GM21423 (cell line): ENCODE data around the gene PDSS2.
"Not testable (repeated sequence)": the region's sequence is repeated elsewhere in the genome, so short reads cannot be mapped to it uniquely, and the experiment has no call there.

ENCODE experiments used
- ATAC-seq: cut with Tn5 transposase; IDR thresholded peaks from one replicate; pipeline ENCODE4 v1.9.1; 2021; ENCODE audit warnings: mild to moderate bottlenecking, moderate library complexity; ENCODE audit not compliant: unreplicated experiment

Gene PDSS2

GRCh38 chr6:107128175-107128574 lies 331.2 kb downstream of the PDSS2 start:
- ATAC-seq = no peak

DNA sequence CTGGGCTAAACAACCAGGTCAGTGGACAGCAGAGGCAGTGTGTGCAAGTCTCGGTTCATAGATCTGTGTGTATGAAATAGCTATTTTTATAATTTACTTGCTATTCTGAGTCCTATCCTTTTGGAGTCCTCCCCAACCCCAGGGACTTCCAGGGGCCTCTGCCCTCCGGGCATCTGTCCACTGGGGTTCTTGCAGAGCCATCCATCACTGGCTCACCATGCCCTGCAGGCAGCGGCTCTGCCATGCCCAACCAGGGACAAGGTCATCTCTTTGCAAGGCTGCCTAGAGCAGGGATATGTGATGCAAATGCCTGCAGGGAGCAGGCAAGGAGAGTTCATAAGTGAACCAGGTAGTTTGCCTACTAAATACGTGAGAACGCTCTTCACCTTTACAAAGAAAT lies 333.6 kb downstream of the PDSS2 start:
- no peak for ATAC-seq

DNA sequence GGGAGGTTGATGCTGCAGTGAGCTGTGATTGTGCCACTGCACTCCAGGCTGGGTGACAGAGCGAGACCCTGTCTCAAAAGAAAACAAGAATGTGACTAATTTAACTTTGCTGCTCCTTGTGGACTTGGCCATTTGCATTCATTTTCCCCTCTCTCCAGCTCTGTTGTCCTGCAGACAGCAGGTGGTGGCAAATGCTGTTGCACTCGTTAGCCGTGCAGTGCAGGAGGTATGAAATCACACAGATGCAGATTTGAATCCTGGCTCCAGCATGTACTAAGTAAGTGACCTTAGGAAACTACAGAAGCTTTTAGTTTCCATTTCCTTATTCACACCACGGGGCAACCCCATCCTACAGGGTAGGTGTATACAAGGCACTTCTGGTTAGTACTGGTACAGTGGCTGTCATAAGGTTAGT lies 334.4 kb downstream of the PDSS2 start:
- ATAC-seq = peak; percentile 77

- ATAC-seq = no peak
Measured at GRCh38 chr6:107123501-107123900, 335.9 kb downstream of the PDSS2 start.

DNA sequence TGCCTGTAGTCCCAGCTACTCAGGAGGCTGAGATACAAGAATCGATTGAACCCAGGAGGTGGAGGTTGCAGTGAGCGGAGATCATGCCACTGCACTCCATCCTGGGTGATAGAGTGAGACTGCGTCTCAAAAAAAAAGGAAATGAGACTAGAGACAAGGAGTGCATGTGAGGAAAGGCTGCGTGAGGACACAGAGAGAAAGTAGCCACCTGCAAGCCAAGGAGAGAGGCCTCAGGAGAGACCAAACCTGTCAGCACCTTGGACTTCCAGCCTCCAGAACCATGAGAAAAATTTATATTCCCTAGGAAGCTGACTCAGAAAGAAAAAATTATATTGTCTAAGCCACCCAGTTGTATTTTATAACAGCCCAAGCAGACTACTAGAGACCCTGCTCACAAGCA lies 336.6 kb downstream of the PDSS2 start:
- no peak for ATAC-seq

DNA sequence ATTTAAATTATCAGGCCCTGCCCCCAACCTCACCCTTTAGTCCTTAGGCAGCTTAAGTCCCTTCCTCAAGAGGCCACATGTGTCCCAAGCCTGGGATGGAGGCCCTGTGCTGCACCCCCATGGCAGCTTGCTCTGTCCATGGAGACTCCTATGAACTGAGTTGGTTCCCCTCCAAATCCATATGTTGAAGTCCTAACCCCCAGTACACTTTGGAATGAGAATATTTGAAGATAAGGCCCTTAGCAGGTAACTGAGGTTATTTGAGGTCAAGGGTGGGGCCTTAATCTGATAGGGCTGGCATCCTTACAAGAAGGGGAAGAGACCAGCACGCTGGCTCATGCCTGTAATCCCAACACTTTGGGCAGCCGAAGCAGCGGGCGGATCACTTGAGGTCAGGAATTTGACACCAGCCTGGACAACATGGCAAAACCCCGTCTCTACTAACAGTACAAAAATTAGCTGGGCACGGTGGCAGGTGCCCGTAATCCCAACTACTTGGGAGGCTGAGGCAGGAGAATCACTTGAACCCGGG lies 337.3 kb downstream of the PDSS2 start:
- ATAC-seq = no peak

GRCh38 chr6:107121266-107121665 lies 338.1 kb downstream of the PDSS2 start:
- no peak for ATAC-seq

DNA sequence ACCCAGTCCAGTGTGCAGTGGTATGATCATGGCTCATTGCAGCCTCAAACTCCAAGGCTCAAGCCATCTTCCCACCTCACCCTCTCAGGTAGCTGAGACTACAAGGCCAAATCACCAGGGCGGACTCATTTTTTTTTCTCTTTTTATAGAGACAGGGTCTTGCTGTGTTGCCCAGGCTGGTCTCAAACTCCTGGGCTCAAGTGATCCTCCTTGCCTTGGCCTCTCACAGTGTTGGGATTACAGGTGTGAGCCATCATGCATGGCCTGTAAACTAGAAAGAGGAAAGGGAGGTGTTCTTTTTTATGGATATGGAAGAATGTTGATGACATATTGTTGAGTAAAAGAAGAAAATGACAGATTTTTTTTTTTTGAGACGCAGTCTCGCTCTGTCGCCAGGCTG lies 339.0 kb downstream of the PDSS2 start:
- no peak for ATAC-seq

DNA sequence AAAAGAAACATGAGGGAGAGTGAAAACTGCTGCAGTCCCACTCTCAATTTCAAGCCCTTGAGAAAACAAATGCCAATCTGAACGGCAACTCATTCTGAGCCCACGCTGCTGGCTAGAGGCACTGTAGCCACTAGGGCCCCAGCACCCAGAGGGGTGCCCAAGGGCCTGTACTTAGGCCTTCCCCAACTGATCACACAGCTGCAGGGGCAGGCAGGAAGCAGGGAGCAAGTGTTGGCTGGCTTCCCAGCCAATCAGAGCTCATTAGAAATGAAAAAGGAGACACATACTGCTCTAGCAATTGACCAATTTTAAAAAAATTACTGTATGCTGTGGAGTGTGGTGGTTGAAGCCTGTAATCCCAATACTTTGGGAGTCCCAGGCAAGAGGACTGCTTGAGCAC lies 340.4 kb downstream of the PDSS2 start:
- no peak for ATAC-seq

- ATAC-seq = not testable (repeated sequence)
Measured at GRCh38 chr6:107118540-107118939, 340.8 kb downstream of the PDSS2 start.

DNA sequence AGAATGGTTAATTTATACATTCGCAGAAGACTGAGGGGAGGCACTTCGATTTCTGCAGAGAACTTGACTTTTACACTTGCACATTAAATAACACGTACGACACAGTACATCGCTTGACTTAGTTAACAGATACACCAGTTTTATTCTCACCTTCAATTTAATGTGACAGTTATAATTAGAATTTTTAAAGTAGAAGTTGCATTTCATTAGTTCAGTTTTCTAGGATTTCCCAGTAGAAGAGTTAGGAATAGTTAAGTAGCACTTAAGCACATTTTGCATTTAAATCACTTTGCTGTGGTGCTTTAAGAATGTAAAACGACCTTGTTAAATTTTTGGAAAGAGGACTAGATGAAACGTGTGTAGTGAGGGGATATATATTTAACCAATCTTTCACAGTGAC lies 342.4 kb downstream of the PDSS2 start:
- ATAC-seq = no peak

DNA sequence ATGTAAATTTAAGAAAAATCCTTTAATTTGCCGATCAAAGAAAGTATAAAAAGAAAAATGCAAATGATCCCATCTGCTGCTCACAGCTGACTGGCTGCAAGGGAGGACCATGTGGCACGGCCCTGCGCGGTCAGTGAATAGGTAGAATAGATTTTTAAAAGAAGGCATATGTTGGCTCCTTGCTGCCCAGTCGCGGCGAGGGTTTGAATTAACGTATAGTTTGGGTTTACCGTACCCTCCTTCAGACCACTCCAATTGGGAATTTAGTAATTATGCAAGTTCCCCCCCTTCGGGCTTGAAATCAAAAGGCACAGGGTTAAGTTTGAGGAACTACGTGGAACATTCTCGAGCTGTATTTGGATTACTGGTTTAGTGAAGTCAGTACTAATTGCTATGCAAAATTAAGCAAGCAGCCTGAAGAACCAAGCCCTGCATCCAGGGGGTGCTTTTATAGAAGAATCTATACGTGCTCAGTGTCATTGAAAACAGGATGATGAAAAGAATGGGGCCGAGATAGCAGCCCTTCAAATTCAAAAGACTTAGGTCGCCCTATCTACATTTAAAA lies 343.0 kb downstream of the PDSS2 start:
- ATAC-seq = no peak

- ATAC-seq = no peak
Measured at GRCh38 chr6:107115695-107116327, 343.6 kb downstream of the PDSS2 start.

- peak; percentile 30 for ATAC-seq
Measured at GRCh38 chr6:107114926-107115694, 344.3 kb downstream of the PDSS2 start, which contains the start of gene BEND3. Gene BEND3 (minus strand): TSS chr6:107115515. CDS start chr6:107099285, 16,230 bp downstream.

GRCh38 chr6:107114213-107114925 lies 345.0 kb downstream of the PDSS2 start:
- ATAC-seq = peak; percentile 66

- no peak for ATAC-seq
Measured at GRCh38 chr6:107110200-107110599, 349.2 kb downstream of the PDSS2 start.

- no peak for ATAC-seq
Measured at GRCh38 chr6:107108201-107108890, 351.0 kb downstream of the PDSS2 start.

- no peak for ATAC-seq
Measured at GRCh38 chr6:107107791-107108190, 351.6 kb downstream of the PDSS2 start.

DNA sequence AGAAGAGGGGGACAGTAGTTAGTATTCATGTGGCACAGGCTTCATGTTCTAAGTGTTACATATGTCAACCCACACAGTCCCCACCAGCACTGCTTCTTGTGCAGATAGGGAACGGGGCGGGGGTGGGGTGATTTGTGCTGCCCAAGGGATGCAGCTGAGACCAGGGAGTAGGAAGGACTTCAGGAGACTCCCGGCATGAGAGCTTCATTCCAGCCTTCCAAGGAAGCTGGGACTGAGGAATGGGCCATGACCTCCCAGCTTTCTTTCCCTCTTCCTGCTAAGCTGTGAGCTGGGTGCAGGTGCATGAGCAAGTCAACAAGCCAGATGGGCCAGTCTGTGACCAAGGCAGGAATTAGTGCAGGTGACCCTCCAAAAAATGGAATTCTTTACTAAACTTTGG lies 353.2 kb downstream of the PDSS2 start:
- no peak for ATAC-seq

DNA sequence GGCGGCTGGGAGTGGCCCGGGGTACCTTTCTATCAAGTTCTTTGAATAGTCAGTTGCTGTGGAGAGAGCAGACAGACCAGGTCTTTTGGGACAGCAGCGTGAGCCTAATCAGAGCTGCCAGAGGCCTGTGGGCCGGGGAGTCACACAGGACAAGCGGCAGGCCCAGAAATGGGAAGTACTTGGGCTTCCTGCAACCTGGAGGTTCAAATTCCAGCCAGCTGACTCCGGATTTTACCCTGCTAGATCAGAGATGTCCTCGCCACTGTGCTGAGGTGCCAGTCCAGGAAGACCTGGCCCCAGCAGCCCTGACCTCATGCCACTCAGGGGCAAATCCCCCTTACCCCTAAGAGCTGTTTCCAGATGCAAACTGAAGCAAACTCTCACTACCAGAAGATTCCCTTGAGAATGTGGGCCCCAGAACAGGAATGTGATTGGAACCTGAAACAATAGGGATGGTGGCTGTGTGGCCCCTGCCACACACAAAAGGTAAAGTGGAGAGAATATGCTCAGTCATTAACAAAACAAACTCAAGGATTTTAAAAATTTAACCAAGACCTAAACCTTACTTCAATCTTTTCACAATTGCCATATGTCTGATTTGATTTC lies 353.8 kb downstream of the PDSS2 start:
- no peak for ATAC-seq
